ENCODE measurements around the gene IDH3G.
"Not testable (repeated sequence)": the region's sequence is repeated elsewhere in the genome, so short reads cannot be mapped to it uniquely, and the experiment has no call there.

IDH3G gene

DNA sequence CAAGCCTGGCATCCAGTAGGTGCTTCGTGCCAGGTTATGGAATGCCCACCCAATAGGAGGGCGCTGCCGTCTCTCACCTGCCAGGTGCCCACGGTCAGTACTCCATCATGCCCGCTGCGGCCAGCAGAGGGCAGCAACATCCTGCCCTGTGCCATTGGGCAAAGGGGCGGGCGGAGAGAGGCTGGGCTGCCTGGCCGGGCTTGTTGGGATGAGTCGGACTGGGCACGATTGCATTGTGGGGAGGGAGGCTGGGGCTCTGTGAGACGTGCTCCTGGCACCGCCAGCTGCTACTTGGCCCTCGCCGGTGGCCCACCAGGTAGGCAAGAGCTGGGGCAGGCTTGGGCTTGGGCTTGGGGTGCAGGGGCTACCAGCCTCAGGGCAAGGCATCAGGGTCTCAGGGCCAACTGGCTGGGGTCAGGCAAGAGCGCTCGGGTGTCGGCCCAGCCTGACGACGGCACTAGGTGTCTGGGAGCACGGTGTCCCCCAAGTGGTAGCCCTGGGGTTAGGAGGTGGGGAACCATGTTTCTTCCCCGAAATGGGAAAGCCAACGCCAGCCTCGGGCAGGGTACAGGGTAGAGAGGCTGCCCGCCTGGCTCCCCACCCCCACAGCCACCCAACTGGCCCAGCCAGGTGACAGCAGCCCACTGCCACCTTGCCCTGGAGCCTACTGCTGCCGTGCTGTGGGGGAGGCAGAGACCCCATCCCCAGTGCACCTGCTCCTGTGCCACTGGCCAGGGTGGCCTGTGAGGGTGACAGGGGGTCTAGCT, 30.0 kb downstream of the IDH3G start, which contains the start of gene PLXNB3:
Gene PLXNB3 (plus strand): TSS at position 261 of the 767 bp plus-strand sequence. CDS start 1,287 bp downstream, outside the sequence.
- Mint-ChIP-seq H3K36me3 (no peaks in the 10 kb centered on the region), H3K4me3 (no peak within 1 kb of the TSS), H3K4me1 (peaks cover 13% of the 10 kb centered on the region), H3K27me3 (no peaks in the 10 kb centered on the region), H3K9me3 (no peaks in the 10 kb centered on the region), H3K27ac (no peak within 1 kb of the TSS)

DNA sequence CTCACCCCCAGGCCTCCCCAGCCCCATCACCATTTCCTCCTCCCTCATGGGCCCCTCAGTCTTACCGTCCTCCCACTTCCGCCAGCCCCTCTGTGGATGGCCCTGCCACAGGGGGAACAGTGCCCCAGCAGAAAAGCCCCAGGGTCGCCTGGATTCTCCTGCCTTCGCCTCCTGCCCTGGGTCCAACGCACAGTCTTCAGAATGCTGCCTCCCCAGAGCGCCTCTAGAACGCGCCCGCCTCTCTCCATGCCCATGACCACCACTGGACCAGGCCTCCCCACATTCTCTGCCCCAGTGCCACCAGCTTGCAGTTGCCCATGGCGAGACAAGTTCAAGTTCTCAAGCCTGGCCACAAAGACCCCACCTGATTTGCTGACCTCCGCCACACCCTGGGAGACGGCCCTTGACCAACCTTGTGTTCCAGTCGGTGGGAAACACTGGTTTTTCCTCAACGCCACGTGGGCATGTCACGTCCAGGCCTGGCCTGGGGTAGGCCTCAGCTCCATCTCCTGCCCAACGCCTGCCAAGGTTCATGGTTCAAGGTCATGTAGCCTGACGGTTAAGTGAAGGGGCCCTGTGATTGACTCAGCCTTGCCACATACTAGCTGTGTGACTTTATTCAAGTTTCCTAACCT, 30.8 kb downstream of the IDH3G start:
- H3K4me3 Mint-ChIP-seq, result no peak overlapping the region

DNA sequence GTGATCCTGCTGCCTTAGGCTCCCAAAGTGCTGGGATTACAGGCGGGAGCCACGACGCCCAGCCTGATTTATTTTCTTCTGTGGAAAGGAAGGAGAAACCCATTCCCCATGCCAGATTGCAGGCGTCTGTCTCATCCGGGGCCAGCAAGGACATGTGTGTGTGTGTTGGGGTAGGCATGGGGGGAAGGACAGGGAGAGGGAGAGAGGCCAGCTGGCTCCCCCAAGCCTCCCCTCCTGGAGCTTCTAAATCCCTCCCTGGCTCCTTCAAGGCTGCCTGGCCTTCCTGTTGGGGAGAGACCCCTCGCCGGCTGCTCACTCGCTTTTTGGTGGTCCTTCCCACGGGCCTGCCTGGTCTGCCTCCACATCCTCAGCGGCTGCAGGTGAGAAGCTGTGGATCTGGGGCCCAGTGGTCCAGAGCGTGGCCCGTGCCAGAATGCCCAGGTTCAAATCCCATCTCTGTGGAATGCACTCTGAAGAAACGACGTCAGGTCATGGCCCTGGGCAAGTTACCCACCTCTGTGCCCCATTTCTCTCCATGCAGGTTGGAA, 31.5 kb downstream of the IDH3G start:
- Mint-ChIP-seq H3K9me3 (no peaks in the 10 kb centered on the region), H3K36me3 (no peaks in the 10 kb centered on the region), H3K27me3 (no peaks in the 10 kb centered on the region), H3K4me3 (no peak overlapping the region), H3K27ac (no peak overlapping the region), H3K4me1 (peaks cover 10% of the 10 kb centered on the region)

More for the DNA sequence above, 30.8 kb downstream of the IDH3G start:
- no peaks in the 10 kb centered on the region for H3K9me3 Mint-ChIP-seq
- no peak overlapping the region for H3K27ac Mint-ChIP-seq
- H3K36me3 Mint-ChIP-seq, result no peaks in the 10 kb centered on the region
- peaks cover 13% of the 10 kb centered on the region for H3K4me1 Mint-ChIP-seq
- no peaks in the 10 kb centered on the region for H3K27me3 Mint-ChIP-seq

DNA sequence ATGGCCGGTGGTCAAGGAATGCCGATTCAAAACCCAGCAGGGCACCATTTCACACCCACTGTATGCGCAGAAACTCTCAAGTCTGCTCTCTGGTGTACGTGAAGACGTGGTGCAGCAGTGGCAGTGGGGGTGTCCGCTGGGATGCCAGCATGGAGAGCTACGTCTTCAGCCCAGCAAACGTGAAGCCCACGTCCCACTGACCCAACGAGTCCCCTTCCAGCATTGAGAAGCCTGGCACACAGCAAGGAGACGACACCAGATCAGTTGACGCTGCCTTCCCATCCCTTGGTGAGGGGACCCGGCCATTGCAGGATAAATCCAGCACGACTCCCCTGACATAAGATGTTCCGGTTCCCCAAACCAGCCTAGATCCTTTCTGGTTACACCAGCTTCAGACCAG, 32.3 kb downstream of the IDH3G start:
- no peak overlapping the region for H3K27ac Mint-ChIP-seq
- no peak overlapping the region for H3K4me3 Mint-ChIP-seq
- H3K36me3 Mint-ChIP-seq, result no peaks in the 10 kb centered on the region
- no peaks in the 10 kb centered on the region for H3K27me3 Mint-ChIP-seq
- H3K4me1 Mint-ChIP-seq, result peaks cover 10% of the 10 kb centered on the region
- no peaks in the 10 kb centered on the region for H3K9me3 Mint-ChIP-seq

DNA sequence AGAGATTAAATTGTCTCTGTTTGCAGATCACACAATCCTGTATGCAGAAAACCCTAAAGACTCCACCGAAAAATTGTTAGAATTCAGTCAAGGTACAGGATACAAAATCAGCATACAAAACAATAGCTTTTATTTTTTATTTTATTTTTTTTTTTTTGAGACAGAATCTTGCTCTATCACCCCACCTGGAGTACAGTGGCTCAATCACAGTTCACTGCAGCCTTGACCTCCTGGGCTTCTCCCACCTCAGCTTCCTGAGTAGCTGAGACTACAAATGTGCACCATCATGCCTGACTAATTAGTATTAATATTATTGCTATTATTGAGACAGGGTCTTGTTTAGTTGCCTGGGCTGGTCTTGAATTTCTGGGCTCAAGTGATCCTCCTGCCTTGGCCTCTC, 39.0 kb downstream of the IDH3G start:
- Mint-ChIP-seq H3K4me1 (no peaks in the 10 kb centered on the region), H3K9me3 (no peaks in the 10 kb centered on the region), H3K4me3 (no peak overlapping the region), H3K27ac (no peak overlapping the region), H3K27me3 (no peaks in the 10 kb centered on the region), H3K36me3 (no peaks in the 10 kb centered on the region)

DNA sequence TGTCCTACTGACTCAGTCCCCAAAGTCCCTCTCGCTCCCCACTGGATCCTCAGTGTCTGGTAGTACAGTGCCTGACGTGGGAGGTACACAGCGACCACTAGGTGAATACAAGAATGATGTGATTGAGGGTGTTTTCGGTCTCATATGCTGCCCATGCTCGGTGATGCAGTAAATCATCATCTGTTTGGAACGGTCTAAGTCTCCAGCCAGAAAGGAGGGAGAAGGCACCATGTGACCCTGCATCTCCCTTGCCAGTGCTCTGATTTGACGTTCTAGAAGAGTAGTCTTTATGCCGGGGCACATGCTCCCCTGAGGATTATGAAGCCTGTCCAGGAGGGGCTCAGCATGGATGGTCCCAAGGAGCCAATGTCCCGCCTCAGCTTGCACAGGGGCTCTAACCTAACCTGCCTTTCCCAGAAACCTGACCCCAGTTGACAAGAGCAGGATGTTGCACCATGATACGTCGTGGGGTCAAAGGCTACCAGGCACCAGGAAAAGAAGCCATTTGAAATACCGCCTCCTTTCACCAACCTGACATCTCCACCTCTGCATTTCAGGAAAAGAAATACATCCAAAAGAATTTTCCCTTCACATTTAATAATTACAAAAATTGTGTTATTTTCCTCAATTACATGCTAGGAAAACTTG, 43.9 kb downstream of the IDH3G start:
- Mint-ChIP-seq H3K9me3 (no peaks in the 10 kb centered on the region), H3K4me1 (no peaks in the 10 kb centered on the region), H3K27me3 (peaks cover 1% of the 10 kb centered on the region), H3K36me3 (no peaks in the 10 kb centered on the region), H3K27ac (no peak overlapping the region), H3K4me3 (no peak overlapping the region)

DNA sequence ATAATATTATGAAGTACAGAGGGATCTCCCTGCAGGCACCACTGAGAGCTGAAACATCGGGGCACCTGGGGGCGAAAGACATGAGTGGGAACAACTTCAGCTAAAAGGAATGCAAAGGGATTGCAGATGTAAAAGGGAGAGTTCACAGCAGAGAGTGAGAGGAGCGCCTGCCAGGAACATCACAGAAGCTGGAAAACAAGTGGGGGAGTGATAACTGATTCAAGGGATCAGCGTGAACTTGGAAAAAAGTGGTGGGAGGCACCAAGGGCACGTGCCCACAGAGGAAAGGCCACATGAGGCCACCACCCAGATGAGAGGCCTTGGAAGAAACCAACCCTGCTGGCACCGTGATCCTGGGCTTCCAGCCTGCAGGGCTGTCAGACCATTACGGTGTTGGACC, 45.2 kb downstream of the IDH3G start:
- H3K9me3 Mint-ChIP-seq, H3K4me1 Mint-ChIP-seq, H3K27me3 Mint-ChIP-seq, H3K27ac Mint-ChIP-seq, H3K36me3 Mint-ChIP-seq, H3K4me3 Mint-ChIP-seq: not testable (repeated sequence)

DNA sequence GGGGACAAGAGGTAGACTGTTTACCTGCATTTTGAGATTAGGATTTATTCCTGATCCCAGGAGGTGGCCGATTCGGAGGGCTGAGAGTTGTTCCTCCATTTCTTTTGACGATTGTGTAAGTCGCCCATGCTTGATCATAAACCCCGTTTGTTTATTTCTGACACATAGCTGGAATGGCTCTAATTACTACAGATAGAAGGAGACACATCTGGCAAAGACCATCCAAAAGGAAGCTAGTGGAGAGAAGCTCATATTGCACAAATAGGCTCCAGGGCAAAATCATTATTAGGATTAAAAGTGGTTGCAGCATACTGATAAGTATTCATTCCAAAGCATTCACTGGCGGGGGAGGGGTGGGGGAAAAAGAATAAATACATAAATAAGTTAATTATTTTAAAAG, 47.2 kb downstream of the IDH3G start:
- not testable (repeated sequence) for H3K4me1 Mint-ChIP-seq, H3K36me3 Mint-ChIP-seq, H3K27ac Mint-ChIP-seq, H3K27me3 Mint-ChIP-seq, H3K9me3 Mint-ChIP-seq, H3K4me3 Mint-ChIP-seq

DNA sequence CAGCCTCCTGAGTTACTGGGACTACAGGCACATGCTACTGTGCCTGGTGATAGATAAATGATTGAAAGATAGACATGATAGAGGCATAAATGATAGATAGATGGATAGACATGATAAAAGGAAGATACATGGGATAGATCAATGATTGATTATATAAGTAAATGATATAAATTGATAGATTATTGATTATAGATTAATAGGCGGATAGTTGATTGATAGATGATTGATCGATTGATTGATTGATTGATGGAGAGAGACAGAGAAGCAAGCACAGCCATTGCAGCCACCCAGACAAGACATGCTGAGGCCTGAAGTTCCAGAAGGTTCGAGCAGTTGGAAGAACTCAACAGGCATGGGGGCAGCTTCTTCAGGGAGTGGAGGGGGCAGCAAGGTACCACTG, 47.8 kb downstream of the IDH3G start:
- H3K4me3 Mint-ChIP-seq, result no peak overlapping the region
- no peaks in the 10 kb centered on the region for H3K36me3 Mint-ChIP-seq
- no peak overlapping the region for H3K27ac Mint-ChIP-seq
- no peaks in the 10 kb centered on the region for H3K9me3 Mint-ChIP-seq
- H3K27me3 Mint-ChIP-seq, result peaks cover 1% of the 10 kb centered on the region
- no peaks in the 10 kb centered on the region for H3K4me1 Mint-ChIP-seq

DNA sequence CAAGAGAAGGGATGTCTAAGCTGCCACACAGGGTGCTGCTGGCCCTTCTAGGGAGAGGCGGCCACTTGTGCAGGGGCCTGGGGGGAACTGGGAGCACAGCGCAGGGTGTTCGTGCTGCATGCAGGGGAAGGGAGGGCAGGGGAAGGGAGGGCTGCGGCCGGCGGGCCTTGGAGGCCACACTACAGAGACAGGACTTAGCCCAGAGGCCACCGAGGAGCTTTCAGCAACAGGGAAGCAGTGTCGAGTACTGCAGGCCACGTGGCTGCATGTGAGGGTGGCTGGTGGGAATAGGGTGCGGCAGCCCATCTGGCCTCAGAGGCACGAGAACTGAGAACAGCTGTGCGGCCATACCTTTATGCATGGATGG, 49.1 kb downstream of the IDH3G start:
- not testable (repeated sequence) for H3K27ac Mint-ChIP-seq, H3K9me3 Mint-ChIP-seq, H3K27me3 Mint-ChIP-seq, H3K36me3 Mint-ChIP-seq, H3K4me3 Mint-ChIP-seq
- peaks cover 11% of the 10 kb centered on the region for H3K4me1 Mint-ChIP-seq

DNA sequence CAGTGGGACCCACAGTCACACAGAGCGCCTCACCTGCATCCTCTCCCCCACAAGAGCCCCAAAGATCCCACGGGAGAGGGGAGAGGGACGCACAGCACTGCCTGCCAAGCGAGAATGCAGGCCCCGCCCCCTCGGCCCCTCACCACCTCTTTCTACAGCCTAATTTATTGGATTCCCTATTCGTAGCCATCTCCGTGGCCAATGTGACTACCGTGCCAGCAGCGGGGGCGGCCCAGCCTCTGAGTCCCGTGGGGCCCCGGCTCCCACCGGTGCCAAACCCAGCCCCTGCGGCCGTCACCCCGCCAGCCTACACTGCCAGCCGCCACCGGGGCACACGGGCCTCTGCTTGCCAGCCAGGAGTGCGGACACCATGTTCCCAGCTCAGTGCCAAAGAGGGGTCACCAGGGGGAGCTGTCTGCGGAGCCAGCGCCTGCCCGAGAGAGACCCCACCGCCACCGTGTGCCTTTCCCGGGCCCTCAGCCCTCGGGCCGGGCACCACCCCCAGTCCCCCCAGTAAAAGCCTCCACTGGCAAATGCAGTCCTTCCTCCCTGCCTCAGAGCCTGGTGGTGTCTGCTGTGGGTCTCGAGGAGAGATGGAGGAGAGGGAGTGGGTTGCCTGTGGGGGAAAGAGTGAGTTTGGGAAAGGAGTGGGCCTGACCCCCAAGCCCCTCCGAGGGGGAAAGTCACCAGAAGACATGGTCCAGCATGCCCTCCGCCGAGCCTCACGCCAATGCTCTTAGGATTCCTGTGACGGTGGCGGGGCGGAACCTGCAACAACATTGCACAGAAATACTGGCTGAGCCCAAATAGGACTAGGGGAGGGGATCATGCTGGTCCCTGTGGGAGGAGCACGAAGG, 49.7 kb downstream of the IDH3G start:
- H3K36me3 Mint-ChIP-seq, result no peaks in the 10 kb centered on the region
- H3K27ac Mint-ChIP-seq, result no peak overlapping the region
- H3K4me1 Mint-ChIP-seq, result peaks cover 12% of the 10 kb centered on the region
- peaks cover 1% of the 10 kb centered on the region for H3K27me3 Mint-ChIP-seq
- H3K4me3 Mint-ChIP-seq, result no peak overlapping the region
- no peaks in the 10 kb centered on the region for H3K9me3 Mint-ChIP-seq

DNA sequence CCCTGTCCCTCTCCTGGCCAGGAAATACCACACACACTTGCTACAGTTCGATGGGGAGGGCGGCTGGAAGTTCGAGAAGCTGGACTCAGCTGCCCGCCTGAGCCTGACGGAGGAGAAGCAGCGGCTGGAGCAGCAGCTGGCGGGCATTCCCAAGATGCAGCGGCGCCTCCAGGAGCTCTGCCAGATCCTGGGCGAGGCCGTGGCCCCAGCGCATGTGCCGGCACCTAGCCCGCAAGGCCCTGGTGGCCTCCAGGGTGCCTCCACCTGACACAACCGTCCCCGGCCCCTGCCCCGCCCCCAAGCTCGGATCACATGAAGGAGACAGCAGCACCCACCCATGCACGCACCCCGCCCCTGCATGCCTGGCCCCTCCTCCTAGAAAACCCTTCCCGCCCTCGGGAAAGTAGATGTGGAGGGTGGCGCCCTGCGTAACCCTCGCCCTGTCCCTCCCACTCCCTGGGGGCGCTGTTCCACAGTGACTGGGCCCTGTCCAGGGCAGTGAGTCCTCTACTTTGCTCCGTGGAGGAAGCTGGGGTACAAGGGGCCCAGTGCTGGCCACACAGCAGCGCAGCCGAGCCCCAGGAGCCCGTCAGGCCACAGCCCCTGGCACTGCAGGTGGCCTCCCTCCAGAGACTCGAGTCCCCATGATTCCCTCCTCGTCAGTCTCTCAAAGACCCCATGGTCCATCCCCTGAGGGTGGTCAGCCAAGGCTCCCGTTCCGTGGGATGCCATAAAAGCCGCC, 50.5 kb downstream of the IDH3G start:
- H3K36me3 Mint-ChIP-seq, H3K27me3 Mint-ChIP-seq, H3K9me3 Mint-ChIP-seq, H3K27ac Mint-ChIP-seq, H3K4me3 Mint-ChIP-seq: not testable (repeated sequence)
- peaks cover 12% of the 10 kb centered on the region for H3K4me1 Mint-ChIP-seq

DNA sequence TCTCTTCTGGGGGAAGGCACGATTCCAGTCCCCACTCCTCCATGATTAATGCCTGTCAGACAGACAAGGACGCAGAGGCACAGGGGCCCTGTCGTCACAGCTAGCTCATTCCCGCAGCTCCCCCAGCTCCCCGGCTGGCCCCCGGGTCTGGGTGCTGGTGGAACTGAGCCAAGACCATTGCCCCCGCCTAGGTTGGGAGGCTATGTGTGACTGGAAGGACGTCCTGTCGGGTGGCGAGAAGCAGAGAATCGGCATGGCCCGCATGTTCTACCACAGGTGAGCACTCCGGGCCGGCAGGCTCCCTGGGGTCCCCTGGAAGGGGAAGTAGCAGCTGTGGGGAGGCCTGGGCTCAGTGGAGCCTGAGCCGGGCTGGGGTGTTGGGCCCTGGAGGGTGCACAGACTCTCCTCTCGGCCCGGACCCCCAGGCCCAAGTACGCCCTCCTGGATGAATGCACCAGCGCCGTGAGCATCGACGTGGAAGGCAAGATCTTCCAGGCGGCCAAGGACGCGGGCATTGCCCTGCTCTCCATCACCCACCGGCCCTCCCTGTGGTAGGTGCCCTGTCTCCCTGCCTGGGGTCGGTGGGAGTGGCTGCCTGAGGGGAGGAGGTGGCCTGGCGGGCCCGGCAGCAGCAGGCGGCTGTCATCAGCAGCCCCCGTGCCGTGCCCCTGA, 51.2 kb downstream of the IDH3G start:
- not testable (repeated sequence) for H3K27me3 Mint-ChIP-seq, H3K9me3 Mint-ChIP-seq, H3K4me3 Mint-ChIP-seq, H3K36me3 Mint-ChIP-seq, H3K27ac Mint-ChIP-seq
- peaks cover 12% of the 10 kb centered on the region for H3K4me1 Mint-ChIP-seq

DNA sequence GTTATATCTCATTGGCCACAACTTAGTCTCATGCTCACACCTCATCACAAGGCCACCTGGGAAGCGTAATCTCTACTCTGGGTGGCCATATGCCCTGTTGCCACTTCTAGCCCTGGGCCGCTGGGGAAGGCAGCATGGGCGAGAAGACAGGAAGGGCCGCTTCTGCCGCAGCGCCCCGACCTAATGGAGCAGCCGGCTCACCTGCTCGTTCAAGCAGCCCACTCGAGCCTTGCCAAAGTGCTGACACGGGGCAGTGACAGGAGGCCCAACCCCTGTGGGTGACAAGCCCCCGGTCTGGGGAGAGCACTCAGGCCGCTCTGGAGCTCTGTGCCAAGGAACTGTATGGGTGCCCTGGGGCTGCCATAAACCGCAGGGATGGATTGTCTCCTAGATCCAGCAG, 52.1 kb downstream of the IDH3G start:
- H3K27ac Mint-ChIP-seq, H3K27me3 Mint-ChIP-seq, H3K4me3 Mint-ChIP-seq, H3K36me3 Mint-ChIP-seq, H3K9me3 Mint-ChIP-seq: not testable (repeated sequence)
- H3K4me1 Mint-ChIP-seq, result peaks cover 12% of the 10 kb centered on the region

All from activated naive CD4-positive, alpha-beta T cell treated with anti-CD3 and anti-CD28 coated beads, Interleukin-2, amount 50 U/mL, for 24 hours (primary cell).